Measurements from ENCODE around the gene SUMF1.

DNA sequence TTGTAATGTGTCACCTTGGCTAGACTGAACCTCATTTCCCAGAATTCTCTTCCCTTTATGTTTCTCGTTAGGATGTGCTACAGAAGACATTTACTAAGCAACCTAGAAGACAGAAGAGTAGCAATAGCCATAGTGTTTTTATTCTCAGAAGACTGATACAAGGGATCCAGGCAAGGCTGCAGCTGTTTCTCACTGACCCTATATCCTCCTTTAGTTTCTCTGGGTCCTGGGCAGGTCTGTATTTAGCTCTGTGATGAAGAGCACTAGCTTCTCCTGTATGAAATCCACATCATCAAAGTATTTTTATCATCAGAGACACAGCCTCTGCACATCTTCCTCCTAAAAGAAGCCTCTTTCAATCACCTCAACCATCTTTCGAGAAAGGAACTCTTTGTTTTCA, 72.5 kb downstream of the SUMF1 start:
- TF ChIP-seq, protein P1, sequence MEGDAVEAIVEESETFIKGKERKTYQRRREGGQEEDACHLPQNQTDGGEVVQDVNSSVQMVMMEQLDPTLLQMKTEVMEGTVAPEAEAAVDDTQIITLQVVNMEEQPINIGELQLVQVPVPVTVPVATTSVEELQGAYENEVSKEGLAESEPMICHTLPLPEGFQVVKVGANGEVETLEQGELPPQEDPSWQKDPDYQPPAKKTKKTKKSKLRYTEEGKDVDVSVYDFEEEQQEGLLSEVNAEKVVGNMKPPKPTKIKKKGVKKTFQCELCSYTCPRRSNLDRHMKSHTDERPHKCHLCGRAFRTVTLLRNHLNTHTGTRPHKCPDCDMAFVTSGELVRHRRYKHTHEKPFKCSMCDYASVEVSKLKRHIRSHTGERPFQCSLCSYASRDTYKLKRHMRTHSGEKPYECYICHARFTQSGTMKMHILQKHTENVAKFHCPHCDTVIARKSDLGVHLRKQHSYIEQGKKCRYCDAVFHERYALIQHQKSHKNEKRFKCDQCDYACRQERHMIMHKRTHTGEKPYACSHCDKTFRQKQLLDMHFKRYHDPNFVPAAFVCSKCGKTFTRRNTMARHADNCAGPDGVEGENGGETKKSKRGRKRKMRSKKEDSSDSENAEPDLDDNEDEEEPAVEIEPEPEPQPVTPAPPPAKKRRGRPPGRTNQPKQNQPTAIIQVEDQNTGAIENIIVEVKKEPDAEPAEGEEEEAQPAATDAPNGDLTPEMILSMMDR (IDR thresholded peaks at IDR 0.05) = no peak
- no peak for TF ChIP-seq POLR2A (IDR thresholded peaks at IDR 0.05)
